ENCODE measurements around the gene SMARCB1.

Gene SMARCB1

DNA sequence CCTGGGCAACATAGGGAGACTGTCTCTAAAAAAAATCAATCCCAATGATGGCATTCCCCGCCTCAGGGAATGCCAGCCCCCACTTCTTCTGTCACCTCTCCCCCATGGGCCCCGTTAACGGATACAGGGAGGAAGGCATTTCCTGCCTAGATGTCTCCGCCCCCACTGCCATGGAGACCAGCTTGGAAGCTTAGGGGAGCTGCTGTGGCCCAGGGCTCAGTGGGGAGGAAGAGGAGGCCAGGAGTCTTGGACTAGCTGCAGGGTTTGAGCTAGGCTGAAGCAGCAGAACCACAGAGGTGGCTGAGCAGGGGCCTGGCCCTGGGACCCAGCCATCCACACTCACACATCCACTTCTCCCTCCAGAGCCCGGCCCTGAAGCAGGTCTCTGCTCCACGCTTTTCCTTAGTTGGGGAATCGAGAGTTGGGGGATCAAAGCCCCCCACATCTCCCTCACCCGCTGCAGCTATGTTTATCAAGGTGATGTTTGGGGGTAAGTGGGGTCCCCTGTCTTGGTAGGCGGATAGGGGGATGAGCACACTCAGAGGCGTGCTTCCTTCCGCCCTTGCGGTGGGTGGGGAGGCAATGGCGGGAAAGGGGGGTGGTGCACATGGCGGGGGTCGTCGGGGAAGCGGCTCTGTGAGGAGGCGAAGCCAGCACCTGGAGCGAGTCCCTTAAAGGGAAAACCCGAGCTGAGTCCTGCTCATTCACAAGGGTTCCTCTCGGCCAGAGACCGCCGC, 23.8 kb upstream of the SMARCB1 start, which contains the start of gene C22orf15:
Gene C22orf15, plus strand, starts transcription at position 149 of the 737 bp plus-strand sequence. Its CDS starts 317 bp downstream, at position 466.
- DNase-seq = peak; percentile 48

DNA sequence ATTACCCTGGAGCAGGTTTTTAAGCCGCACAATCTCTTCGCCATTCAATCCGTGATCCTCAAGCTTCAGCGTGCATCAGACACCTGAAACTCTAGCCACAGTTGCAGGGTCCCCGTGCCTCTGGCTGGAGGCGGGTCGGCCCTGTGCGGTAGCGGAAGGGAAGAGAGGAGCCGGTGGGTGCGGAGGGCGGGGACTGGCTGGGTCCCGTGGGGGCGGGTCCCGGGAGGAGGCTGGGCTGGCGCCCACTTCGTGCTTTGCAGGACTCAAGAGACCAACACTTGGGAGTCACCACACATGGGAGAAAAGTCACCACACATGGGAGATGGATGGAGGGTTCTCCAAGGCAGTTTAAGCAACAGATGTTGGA, 23.2 kb upstream of the SMARCB1 start:
- DNase-seq = no peak

DNA sequence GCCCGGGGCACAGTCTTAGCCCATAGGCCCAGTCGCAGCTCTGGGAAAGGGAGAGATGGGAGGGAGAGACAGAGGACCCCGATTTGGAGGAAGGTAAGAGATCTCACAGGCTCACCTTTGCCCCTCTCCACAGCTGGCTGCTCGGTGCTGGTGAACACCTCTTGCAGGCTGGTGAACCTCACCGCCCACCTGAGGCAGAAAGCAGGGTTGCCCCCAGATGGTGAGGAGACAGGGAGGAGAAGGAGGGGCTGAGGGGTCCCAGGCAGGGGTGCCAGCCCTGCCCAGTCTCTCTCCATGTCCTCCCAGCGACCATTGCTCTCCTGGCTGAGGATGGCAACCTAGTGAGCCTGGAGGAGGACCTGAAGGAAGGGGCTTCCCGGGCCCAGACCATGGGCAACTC, 22.8 kb upstream of the SMARCB1 start:
- DNase-seq = no peak

DNA sequence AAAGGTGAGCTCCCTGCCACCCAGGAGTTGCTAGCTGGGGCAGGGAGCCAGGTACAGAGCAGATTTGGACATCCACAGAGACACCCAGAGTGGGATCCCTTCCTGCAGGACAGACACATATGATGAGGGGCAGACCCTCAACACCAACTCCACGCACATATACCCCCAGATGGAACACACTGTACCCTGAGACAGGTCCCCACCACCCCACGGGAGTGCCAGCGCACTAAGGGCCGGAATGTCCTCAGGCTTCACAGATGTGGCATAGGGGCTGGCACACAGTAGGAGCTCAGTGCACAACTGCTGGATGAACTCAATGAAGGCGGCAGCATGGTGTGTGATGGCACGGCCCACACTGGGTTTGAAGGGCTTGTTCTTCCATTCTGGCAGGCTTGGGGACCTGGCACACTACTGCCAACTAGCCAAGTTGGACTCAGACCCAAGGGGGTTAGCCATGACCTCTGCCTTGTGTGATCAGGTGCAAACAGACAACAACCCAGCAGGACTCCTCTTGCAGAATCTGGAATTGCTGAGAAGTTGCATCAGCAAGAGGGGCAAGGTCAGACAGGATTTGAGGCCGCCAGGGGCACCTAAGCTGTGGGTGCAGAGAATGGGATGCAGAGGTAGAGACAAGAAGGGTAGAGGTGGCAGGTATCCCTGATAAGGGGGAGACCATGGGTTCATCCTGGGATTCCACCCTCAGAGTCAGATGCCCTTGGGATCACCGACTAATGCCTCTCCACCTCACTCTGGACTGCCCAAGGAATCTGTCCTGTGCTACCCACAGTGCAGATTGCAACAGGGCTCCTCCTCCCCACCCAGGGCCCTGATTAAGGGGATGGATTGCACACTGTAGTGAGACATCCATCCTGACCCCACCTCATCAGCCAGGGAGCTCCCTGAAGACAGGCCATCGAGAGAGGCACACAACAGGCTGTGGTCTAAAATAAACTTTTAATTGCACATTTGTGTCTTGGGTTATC, 21.6 kb upstream of the SMARCB1 start:
- no peak for DNase-seq

DNA sequence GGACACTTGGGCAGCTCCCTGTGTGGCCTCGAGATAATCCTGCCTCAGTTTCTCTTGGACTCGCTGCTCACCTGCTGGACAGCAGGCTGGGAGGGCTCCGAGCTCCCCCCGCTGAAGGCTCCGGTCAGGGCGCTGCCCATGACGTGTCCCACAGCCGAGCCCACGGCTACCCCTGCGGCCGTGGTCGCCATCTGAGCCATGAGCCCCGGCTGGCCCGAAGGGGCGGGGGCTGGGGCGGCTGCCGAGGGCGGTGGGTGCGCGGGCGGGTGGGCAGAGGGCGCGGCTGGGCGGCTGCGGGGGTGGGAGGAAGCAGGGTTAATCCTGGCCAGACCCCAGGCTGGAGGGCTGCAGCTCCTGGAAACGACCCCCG, 19.5 kb upstream of the SMARCB1 start:
- DNase-seq = no peak

DNA sequence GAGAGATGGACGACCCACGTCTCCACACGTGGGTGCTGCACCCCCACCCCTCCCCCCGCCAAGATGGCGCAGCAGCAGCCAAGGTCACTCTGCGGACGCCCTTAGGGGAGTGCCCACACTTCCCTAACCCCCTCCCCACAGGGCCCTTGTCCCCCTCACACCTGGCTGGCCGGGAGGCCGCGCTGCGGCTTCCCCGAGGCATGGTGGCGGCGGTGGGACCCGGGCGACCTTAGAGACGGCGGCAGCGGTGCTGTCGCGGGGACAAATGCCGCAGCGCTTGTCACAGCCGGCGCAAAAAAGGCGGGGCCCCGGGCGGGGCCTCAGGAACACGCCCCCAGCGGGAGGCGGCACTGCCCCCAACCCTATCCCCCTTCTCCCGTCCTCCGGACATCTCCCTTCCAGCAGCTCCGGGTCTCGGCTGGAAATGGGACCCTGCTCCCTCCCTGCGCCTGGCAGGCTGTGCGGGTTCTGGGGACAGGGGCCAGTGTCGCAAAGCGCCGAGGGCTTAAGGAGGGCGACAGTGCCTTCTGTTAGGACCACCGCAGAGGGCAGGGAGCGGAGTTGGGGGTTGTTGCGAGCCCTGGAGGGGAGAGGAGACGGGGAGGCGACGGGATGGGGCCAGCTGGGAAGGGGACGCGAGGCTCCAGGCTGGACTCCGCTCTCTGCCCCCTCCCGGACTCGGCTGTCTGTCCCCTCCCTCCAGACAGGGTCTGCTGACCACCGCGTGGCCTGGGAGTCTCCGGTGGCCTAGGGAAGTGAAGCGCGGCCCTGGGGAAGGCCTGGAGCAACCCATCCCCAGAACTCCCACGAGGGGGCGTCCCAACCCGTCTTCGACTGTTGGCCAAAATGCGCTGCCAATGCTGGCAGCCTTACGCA, 18.9 kb upstream of the SMARCB1 start, which contains the start of gene CHCHD10:
Gene CHCHD10, minus strand, starts transcription at position 300 of the 876 bp plus-strand sequence. Its CDS starts 98 bp downstream, at position 202.
- DNase-seq = peak; percentile 27

DNA sequence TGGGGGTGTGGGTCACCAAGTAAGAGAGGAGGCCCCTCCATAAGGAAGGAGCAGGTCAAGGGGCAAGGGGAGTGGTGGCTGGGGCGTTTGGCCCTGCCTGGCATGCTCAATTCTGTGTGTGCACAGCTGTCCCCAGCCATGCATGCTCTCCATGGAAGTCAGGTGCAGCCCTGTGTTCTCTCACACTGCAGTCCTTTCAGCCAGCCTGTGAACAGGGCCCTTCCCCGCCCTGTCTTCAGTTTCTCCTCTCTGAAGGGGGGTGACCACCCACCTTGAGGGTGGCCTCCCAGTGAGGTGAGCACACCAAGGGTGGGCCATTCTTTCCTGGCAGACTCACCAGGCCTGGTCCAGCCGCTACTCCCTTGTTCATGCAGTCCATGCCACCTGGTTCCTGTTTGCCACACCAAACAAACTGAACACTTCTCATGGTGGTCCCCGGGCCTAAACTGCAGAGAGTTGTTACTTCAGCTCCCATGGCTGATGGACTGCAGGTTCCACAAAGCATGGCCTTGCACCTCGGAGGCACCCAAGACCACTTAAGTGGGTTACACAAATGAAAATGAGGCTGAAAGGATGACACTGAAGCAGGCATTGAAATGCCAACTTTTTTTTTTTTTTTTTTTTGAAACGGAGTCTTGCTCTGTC, 17.3 kb upstream of the SMARCB1 start:
- no peak for DNase-seq

DNA sequence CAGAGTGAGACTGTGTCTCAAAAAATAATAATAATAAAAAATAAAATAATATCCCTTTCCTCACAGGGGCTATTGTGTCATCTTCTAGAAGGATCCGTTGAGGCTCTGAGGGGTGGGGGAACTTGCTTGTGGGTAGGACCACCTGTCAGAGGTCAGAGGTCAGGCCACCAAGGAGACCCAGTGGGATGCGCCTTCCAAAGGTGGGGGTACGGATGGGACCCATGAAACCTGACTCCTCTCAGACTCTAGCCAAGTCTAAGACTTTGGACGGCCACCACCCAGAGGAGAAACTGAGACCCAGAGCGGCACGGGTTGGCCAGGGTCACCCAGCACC, 14.5 kb upstream of the SMARCB1 start:
- DNase-seq = no peak

DNA sequence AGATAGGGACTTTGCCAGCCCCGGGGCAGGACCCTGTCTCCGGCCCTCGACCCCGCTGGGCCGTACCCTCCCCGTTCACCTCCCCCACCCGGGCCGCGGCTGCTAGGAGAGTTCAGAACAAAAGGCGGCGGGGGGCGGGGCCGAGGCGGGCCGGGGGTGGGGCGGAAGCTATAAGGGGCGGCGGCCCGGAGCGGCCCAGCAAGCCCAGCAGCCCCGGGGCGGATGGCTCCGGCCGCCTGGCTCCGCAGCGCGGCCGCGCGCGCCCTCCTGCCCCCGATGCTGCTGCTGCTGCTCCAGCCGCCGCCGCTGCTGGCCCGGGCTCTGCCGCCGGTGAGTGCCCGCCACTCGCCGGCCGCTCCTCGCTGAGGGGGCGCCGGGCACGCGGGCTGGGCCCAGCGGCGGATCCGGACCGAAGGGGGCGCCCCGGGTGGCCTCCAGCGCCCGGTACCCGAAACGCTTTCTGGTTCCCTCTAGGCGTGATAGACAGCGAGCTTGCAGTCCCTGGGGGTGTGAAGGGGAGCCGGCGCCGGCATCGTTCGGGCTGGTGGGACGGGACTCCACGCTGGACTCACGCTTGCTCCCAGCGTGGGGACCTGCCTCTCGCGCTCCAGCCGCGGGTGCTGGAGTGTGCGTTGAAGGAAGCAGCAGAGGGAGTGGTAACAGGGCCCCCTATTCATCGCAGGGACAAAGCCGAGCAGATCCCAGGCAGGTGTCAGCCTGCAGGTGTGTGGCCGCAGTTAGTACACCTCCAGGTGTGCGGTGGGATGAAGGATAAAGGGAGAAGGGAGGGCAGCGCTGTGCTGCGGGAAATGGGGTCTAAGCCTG, 13.9 kb upstream of the SMARCB1 start, which contains the start of gene MMP11:
Gene MMP11, plus strand, starts transcription at position 201 of the 825 bp plus-strand sequence. Its CDS starts 22 bp downstream, at position 223.
- no peak for DNase-seq

DNA sequence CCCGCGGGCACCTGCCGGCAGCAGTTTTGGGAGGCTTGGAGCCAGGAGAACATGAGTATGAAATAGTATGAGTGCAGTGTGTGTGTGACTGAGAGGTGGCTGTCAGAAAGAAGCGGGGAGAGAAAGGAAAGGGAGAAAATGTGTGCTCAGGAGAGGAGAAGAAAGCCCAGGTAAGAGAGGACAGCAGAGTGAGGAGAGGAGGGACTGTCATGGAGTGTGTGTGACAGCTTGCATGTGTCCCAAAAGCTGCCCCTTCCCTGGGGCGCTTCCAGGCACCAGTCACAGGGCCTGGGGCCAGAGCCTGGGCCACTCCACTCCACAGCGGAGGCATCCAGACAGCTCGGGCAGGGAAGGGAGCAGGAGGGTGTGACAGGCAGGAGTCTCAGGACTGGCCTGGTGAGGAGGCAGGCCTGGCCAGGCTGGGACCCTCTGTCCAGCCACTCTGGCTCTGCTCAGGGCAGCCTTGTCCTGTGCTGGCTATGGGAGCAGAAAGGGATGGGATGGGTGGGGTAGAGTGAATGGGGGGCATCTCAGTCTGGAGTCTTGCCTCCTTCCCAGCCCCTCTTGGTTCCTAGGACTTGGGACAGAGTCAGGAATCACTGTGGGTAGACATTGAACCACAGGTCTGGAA, 13.2 kb upstream of the SMARCB1 start:
- DNase-seq = no peak

DNA sequence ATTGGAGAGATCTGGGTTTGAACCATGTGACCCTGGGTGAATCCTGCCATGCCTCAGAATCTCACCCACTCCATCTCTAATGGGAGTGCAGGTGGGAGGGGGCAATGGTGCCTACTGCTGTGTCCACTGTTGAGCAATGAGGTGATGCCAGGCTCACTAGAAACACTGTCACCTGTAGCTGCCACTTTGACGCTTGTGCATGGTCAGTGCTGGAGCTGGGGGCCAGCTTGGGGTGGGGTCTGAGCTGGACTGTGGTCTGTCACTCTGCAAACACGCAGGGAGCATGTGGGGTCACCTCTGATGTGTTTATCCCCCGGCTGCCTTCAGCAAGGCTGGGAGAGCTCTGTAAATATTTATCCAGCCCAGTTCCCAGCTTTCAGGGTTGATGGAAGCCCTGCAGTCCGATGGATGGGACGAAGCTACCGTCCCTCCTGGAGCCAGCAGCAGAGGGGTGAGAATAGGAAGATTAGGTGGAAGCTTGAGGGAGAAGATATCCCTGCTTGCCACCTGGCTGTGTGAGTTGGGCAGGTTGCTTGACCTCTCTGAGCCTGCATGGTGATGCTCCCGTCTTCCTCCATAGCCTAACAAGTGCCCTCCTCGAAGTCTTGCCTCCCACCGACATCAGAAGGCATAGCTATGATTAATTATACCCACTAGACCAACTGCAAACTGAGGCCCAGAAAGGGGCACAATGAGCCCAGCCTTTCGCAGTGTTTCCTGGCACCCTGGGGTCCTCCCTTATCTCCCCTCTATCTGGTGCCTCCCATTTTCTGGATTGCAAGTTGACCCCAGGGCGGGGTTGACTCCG, 12.4 kb upstream of the SMARCB1 start:
- no peak for DNase-seq

DNA sequence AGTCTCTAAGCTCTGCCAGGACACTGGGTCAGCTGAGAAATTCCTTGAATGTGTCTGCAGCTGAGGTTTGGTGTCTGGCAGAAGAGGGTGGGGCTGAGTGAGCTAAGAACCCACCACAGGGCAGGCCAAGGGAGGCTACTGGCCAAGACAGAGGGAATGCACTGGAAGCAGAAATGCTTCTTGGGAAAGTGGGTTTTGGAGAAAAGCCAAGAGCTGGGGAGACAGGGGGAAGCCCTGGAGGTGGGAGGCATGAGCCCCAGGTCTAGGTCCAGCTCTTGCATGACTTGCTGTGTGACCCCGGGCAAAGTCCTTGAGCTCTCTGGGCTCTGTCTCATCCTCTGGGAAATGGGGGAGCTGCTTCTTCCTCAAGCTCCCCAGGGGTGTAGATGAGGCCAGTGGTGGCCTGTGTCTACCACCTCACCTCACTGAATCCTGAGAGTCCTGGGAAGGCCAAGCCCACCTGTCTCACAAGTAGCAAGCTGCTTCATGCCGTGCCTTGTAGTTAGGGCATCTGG, 11.8 kb upstream of the SMARCB1 start:
- DNase-seq = no peak

DNA sequence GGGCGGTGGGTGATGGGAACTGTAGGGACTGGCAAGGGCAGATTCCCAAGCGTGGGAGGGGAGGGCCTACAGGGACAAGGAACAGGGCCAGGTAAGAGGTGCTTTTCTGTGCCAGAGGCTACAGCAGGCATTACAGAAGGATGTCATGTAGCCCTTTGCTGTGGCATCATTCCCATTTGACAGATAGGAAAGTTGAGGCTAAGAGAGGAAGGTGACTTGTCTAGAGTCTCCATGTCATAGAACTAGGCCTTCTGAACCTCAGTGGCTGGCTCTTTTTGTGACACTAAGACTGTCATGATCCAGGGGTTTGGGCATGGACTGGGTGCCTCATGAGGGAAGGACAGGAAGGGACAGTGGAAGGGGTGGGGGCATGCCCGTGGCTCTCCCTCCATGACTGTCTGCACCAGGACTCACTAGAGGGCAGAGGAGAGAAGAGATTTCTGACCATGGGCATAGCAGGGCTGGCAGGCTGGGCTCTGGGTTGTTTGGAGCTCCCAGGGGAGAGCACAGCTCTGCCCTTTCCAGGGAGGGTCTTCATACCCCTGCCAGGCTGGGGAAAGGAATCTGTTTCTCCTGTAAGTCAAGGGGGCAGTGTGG, 10.9 kb upstream of the SMARCB1 start:
- DNase-seq = no peak

DNA sequence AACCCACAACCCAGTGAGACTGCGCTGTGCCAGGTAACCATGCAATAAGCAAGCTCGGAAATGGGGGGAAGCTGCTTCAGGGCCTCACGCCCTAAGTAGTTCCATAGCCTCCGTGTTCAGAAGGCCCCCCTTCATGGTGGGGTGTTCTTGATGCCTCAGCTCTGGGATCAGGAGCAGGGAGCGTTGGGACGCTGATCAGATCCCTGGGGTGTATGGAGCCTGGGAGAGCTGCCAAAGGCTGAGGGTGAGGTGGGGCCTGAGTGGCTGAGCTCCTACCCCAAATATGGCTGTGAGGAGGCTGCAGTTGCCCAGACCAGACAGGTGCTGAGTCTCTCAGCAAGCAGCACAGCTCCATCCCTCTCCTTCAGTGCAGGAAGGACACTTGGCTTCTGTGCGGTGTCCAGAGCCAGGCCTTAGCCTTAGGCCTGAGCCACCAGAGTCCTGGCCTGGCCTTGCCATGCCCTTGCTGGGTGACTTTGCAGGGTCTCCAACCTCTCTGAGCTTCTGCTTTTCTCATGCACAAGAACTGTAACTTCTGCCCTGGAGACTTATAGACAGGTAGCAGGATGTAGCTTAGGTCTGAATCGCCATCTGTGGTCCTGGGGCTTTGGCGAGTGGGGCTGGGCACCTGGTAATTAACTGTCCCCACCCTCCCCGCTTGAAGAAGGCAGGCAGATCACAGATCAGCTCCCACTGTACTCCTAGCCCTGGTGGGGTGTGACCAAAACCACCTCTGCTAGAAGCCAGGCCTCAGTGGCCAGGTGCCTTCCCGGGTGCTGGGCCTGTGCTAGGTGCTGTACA, 8.8 kb upstream of the SMARCB1 start:
- DNase-seq = no peak

DNA sequence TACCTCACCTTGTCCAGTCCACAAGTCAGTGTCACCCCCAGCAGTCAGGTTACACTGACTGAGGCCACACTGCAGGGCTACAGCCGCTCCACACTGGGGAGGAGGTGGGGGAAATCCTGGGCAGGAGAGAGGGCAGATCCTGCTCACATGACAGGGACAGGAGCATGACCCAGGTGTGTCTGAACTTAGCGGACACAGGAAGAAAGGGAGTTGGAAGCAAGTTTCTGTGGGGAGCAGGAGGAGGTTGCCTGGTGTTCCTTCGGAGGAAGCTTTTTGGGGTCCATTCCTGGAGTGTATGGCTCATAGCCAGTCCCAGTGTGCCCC, 8.2 kb upstream of the SMARCB1 start:
- DNase-seq = no peak

DNA sequence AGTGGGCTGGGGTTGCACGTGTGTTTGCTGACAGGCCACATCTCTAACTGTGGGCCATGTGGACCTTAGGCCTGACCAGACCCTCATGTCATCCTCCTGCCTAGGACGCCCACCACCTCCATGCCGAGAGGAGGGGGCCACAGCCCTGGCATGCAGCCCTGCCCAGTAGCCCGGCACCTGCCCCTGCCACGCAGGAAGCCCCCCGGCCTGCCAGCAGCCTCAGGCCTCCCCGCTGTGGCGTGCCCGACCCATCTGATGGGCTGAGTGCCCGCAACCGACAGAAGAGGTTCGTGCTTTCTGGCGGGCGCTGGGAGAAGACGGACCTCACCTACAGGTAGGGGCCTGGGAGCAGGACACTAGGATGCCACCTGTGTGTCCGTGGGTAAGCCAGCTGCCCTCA, 7.7 kb upstream of the SMARCB1 start:
- DNase-seq = no peak

DNA sequence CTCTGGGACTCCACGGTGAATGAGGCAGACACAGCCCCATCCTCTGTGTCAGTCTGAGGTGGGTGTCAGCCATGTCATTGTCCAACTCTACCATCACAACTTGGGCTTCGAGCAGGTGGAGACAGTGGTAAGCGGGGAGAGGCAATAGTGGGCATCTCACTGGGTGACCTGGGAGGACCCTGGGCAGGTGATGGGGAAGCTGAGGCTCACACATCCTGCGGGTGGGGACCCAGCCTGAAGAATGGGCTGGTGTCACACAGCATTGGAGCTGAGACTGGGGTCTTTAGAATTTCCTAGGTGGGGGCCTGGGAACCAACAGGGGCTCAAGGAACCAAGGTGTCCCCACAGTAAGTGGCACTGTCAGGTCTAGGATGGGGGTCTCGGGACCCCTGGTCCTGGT, 7.0 kb upstream of the SMARCB1 start:
- DNase-seq = no peak

DNA sequence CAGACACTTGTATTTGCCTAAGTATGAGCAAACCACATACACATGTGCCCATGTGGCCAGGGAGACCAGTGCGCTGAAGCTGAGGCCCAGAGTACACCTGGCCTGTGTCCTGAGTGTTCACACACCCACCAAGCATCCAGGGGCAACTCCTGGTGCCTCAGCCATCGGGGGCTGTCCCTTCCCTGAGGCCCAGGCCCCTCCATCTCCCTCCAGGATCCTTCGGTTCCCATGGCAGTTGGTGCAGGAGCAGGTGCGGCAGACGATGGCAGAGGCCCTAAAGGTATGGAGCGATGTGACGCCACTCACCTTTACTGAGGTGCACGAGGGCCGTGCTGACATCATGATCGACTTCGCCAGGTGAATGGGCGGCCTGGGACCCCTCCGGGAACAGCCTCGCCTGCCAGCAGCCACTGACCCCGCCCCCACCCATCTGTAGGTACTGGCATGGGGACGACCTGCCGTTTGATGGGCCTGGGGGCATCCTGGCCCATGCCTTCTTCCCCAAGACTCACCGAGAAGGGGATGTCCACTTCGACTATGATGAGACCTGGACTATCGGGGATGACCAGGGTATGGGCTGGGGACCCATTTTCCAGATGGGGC, 6.5 kb upstream of the SMARCB1 start:
- no peak for DNase-seq

Data from T1000 (cell line).